ENCODE results near the gene U2AF1L4.

DNA sequence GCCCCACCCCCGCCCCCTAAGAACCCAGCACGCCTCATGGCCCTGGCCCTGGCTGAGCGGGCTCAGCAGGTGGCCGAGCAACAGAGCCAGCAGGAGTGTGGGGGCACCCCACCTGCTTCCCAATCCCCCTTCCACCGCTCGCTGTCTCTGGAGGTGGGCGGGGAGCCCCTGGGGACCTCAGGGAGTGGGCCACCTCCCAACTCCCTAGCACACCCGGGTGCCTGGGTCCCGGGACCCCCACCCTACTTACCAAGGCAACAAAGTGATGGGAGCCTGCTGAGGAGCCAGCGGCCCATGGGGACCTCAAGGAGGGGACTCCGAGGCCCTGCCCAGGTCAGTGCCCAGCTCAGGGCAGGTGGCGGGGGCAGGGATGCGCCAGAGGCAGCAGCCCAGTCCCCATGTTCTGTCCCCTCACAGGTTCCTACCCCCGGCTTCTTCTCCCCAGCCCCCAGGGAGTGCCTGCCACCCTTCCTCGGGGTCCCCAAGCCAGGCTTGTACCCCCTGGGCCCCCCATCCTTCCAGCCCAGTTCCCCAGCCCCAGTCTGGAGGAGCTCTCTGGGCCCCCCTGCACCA, 42.1 kb upstream of the U2AF1L4 start:
- TF ChIP-seq, protein P1, sequence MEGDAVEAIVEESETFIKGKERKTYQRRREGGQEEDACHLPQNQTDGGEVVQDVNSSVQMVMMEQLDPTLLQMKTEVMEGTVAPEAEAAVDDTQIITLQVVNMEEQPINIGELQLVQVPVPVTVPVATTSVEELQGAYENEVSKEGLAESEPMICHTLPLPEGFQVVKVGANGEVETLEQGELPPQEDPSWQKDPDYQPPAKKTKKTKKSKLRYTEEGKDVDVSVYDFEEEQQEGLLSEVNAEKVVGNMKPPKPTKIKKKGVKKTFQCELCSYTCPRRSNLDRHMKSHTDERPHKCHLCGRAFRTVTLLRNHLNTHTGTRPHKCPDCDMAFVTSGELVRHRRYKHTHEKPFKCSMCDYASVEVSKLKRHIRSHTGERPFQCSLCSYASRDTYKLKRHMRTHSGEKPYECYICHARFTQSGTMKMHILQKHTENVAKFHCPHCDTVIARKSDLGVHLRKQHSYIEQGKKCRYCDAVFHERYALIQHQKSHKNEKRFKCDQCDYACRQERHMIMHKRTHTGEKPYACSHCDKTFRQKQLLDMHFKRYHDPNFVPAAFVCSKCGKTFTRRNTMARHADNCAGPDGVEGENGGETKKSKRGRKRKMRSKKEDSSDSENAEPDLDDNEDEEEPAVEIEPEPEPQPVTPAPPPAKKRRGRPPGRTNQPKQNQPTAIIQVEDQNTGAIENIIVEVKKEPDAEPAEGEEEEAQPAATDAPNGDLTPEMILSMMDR (conservative IDR thresholded peaks at IDR 0.05; ENCODE audit: low read length), result no peak
- TF ChIP-seq EZH2phosphoT487 (IDR thresholded peaks at IDR 0.05; ENCODE audit: borderline replicate concordance), result no peak

All from Loucy (cell line).